Prostate gland (tissue), 2 donors: ENCODE measurements around the gene TMEM250.

Experiments
- POLR2AphosphoS5 ChIP-seq: sonication (generic); formaldehyde crosslinking; IDR thresholded peaks from one replicate; pipeline ENCODE4 v1.6.1; 2017; ENCODE audit warnings: antibody characterized with exemption
- TF ChIP-seq, protein P1 (sequence below), 4 experiments: fragments of 200-600 bp in 2 of 4; fragments of 450-650 bp in 2 of 4; sonication (generic) in 2 of 4; IDR thresholded peaks; 1 replicate in 3 of 4; 2 replicates in 1 of 4; pipeline ENCODE4 v1.5.1; 2016 to 2019; ENCODE audit warnings: antibody characterized with exemption in 4 of 4, mild to moderate bottlenecking in 2 of 4, moderate library complexity in 2 of 4

DNA sequence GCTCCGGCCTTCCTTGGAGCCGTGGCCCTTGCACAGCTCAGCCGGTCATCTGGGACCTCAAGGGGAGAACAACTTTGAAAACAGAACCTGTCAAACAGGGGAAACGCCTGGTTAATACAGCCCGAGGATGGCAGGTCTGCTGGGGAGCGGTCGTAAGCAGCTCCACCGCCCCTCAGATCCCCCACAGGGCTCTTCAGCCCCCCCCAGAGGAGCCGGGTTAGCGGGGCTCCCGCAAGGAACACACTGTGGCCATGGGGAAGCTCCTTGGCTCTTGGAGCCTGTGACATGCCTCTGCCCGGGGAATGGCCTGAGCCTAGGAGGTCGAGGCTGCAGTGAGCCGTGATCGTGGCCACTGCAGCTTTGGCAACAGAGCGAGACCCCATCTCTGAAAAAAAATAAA, 6.8 kb downstream of the TMEM250 start:
- no peak for TF ChIP-seq POLR2AphosphoS5
- TF ChIP-seq, protein P1, sequence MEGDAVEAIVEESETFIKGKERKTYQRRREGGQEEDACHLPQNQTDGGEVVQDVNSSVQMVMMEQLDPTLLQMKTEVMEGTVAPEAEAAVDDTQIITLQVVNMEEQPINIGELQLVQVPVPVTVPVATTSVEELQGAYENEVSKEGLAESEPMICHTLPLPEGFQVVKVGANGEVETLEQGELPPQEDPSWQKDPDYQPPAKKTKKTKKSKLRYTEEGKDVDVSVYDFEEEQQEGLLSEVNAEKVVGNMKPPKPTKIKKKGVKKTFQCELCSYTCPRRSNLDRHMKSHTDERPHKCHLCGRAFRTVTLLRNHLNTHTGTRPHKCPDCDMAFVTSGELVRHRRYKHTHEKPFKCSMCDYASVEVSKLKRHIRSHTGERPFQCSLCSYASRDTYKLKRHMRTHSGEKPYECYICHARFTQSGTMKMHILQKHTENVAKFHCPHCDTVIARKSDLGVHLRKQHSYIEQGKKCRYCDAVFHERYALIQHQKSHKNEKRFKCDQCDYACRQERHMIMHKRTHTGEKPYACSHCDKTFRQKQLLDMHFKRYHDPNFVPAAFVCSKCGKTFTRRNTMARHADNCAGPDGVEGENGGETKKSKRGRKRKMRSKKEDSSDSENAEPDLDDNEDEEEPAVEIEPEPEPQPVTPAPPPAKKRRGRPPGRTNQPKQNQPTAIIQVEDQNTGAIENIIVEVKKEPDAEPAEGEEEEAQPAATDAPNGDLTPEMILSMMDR (IDR thresholded peaks at IDR 0.05): no peak
